ENCODE measurements around the gene DUT. TPM values are rescaled to one million over a fixed set of nuclear protein-coding genes. Genes with fewer than 3 reads are reported as not detected.

Gene DUT
- total and polyA plus RNA-seq, 3 donors from 2014 or later = 72.9 to 95.4 (median 76.1) TPM

DNA sequence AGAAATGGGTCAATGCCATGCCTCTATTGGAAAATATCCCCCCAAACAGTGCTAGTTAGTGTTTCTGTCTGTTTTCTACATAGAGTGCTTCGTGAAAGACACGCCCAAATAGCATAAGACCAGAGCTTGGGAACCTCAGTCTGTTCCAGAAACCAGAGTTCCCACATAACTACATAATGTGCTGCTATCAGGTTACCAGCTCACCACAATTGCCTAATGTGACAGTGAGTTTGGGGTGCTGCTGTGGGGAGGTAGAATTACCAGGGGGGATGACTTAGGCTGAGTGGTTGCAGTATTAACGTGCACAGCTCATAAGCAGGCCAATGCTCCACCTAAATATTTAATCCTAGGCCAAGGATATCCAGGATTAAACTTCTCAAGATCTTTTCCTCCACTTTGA, 39.2 kb downstream of the DUT start:
- Histone ChIP-seq H3K4me3 (no peak overlapping the region), H3K4me1 (no peaks in the 10 kb centered on the region), H3K27me3 (no peaks in the 10 kb centered on the region), H3K27ac (no peak overlapping the region), H3K9me3 (no peaks in the 10 kb centered on the region), H3K36me3 (ENCODE audit: low read depth, missing control alignments) (no peaks in the 10 kb centered on the region)
- no peak for TF ChIP-seq POLR2A (IDR thresholded peaks at IDR 0.05)
- no peak for TF ChIP-seq CTCF (IDR thresholded peaks at IDR 0.05)
- no peak for DNase-seq
- intact Hi-C loops (cut with DNase I; ENCODE audit: low total_unique reads) = no loop called here
- 95 to 98% methylated on average over 3 of the region's 3 CpGs for WGBS, 2 donors

- no peaks in the 10 kb centered on the region for H3K9me3 ChIP-seq
- whole genome bisulfite sequencing, 2 donors = 44 to 45% methylated on average over 2 of the region's 2 CpGs
- H3K4me3 ChIP-seq = no peak overlapping the region
- no peak for TF ChIP-seq POLR2A (IDR thresholded peaks at IDR 0.05)
- no peak for TF ChIP-seq CTCF (IDR thresholded peaks at IDR 0.05)
- DNase-seq = no peak
- no peaks in the 10 kb centered on the region for H3K4me1 ChIP-seq
- intact Hi-C loops (cut with DNase I; ENCODE audit: low total_unique reads) = no loop called here
- H3K27me3 ChIP-seq = no peaks in the 10 kb centered on the region
- no peak overlapping the region for H3K27ac ChIP-seq
- H3K36me3 ChIP-seq (ENCODE audit: low read depth, missing control alignments) = no peaks in the 10 kb centered on the region
These were observed 40.3 kb downstream of the DUT start for GRCh38 chr15:48371550-48371949.

DNA sequence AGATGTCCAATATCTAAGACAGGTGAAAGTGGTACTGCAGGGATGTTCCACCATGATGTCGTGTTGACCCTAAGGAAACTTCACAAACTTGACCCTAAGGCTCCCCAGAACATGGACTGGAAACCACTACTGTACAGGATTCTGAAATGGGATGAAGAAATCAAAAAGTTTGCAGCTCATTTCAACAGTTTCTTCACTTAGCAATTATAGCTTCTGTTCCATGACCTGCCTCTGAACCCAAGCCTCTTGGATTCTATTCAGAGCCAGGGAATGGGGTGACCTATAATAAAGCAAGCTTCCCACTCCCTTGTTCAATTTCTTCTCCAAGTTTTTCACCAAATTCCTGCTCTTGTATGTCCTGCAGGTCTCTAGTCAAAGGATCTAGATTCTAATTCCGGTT, 40.7 kb downstream of the DUT start:
- 84% methylated on average over 2 of the region's 2 CpGs for WGBS, 2 donors
- DNase-seq = no peak
- TF ChIP-seq POLR2A (IDR thresholded peaks at IDR 0.05) (no peak), CTCF (IDR thresholded peaks at IDR 0.05) (no peak)
- Histone ChIP-seq H3K4me3 (no peak overlapping the region), H3K27me3 (no peaks in the 10 kb centered on the region), H3K4me1 (no peaks in the 10 kb centered on the region), H3K36me3 (ENCODE audit: low read depth, missing control alignments) (no peaks in the 10 kb centered on the region), H3K9me3 (no peaks in the 10 kb centered on the region), H3K27ac (no peak overlapping the region)
- intact Hi-C loops (cut with DNase I; ENCODE audit: low total_unique reads) = no loop called here

DNA sequence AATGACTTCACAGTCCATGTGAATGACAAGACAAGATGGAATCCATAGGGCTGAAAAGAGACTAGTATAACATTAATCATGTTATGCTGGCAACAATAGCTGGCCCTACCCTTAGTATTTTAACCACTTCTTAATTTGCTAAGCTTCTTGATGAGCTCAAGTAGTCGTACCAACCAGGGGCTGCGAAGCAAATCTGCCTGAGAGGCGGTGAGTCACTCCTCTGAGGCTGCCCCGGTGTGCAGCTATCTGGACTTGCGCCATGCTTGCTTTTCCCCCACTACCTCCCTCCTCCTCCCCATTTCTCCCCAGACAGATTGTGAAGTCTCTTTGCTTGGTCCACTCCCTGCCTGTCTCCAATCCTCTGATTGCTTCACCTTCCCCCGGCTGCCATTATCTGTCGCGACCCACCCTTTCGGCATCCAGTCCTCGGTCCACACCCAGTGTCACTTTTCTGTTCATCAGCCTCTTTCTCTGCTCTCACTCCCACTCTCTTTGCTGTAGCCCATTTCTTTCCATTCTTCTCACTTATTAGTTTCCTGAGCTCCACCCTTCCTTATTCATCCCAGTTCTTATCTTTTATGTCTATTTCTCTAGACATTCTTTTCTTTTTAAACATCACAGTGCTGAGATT, 42.7 kb downstream of the DUT start:
- H3K4me1 ChIP-seq = no peaks in the 10 kb centered on the region
- intact Hi-C loops (cut with DNase I; ENCODE audit: low total_unique reads) = no loop called here

More for the DNA sequence above, 42.7 kb downstream of the DUT start:
- no peak overlapping the region for H3K4me3 ChIP-seq
- no peak for DNase-seq
- H3K9me3 ChIP-seq = no peaks in the 10 kb centered on the region
- no peak overlapping the region for H3K27ac ChIP-seq
- TF ChIP-seq POLR2A (IDR thresholded peaks at IDR 0.05) (no peak), CTCF (IDR thresholded peaks at IDR 0.05) (no peak)
- no peaks in the 10 kb centered on the region for H3K27me3 ChIP-seq
- H3K36me3 ChIP-seq (ENCODE audit: low read depth, missing control alignments) = no peaks in the 10 kb centered on the region
- WGBS, 2 donors = 74 to 84% methylated on average over 10 of the region's 10 CpGs
